Measurements from ENCODE around the gene SFXN3.

The SFXN3 gene

GRCh38 chr10:100989088-100989487 lies 41.9 kb upstream of the SFXN3 start:
- H3K27ac ChIP-seq (ENCODE audit: insufficient read depth, low read length, poor library complexity, severe bottlenecking) = no peak overlapping the region
- H3K4me1 ChIP-seq (ENCODE audit: control insufficient read depth, insufficient read depth, low read length, poor library complexity, severe bottlenecking) = peaks cover 17% of the 10 kb centered on the region
- no peak for DNase-seq
- H3K27me3 ChIP-seq (replicated peaks; ENCODE audit: control insufficient read depth, insufficient read depth, low read length, poor library complexity, severe bottlenecking) = no peaks in the 10 kb centered on the region
- H3K9me3 ChIP-seq (ENCODE audit: control insufficient read depth, low read length) = no peaks in the 10 kb centered on the region
- H3K36me3 ChIP-seq (ENCODE audit: control insufficient read depth, insufficient read depth, low read length) = peaks cover 21% of the 10 kb centered on the region
- H3K4me3 ChIP-seq (ENCODE audit: insufficient read depth, low read depth, low read length, poor library complexity, severe bottlenecking) = no peak overlapping the region

- no peaks in the 10 kb centered on the region for H3K9me3 ChIP-seq (ENCODE audit: control insufficient read depth, low read length)
- H3K36me3 ChIP-seq (ENCODE audit: control insufficient read depth, insufficient read depth, low read length) = peaks cover 21% of the 10 kb centered on the region
- peaks cover 24% of the 10 kb centered on the region for H3K4me1 ChIP-seq (ENCODE audit: control insufficient read depth, insufficient read depth, low read length, poor library complexity, severe bottlenecking)
- no peak for DNase-seq
- H3K27me3 ChIP-seq (replicated peaks; ENCODE audit: control insufficient read depth, insufficient read depth, low read length, poor library complexity, severe bottlenecking) = no peaks in the 10 kb centered on the region
- no peak overlapping the region for H3K27ac ChIP-seq (ENCODE audit: insufficient read depth, low read length, poor library complexity, severe bottlenecking)
- H3K4me3 ChIP-seq (ENCODE audit: insufficient read depth, low read depth, low read length, poor library complexity, severe bottlenecking) = no peak overlapping the region
Observed at GRCh38 chr10:100993986-100994708, 36.9 kb upstream of the SFXN3 start.

- Histone ChIP-seq H3K27me3 (replicated peaks; ENCODE audit: control insufficient read depth, insufficient read depth, low read length, poor library complexity, severe bottlenecking) (no peaks in the 10 kb centered on the region), H3K36me3 (ENCODE audit: control insufficient read depth, insufficient read depth, low read length) (peaks cover 20% of the 10 kb centered on the region), H3K27ac (ENCODE audit: insufficient read depth, low read length, poor library complexity, severe bottlenecking) (no peak overlapping the region), H3K4me3 (ENCODE audit: insufficient read depth, low read depth, low read length, poor library complexity, severe bottlenecking) (no peak overlapping the region), H3K4me1 (ENCODE audit: control insufficient read depth, insufficient read depth, low read length, poor library complexity, severe bottlenecking) (peaks cover 28% of the 10 kb centered on the region), H3K9me3 (ENCODE audit: control insufficient read depth, low read length) (no peaks in the 10 kb centered on the region)
- DNase-seq = no peak
Observed at GRCh38 chr10:100995181-100995580, 35.9 kb upstream of the SFXN3 start.

- H3K9me3 ChIP-seq (ENCODE audit: control insufficient read depth, low read length) = no peaks in the 10 kb centered on the region
- H3K27me3 ChIP-seq (replicated peaks; ENCODE audit: control insufficient read depth, insufficient read depth, low read length, poor library complexity, severe bottlenecking) = no peaks in the 10 kb centered on the region
- H3K27ac ChIP-seq (ENCODE audit: insufficient read depth, low read length, poor library complexity, severe bottlenecking) = peak overlapping the region; percentile 84
- peaks cover 8% of the 10 kb centered on the region for H3K36me3 ChIP-seq (ENCODE audit: control insufficient read depth, insufficient read depth, low read length)
- DNase-seq = peak in 2 of 3 donors; percentile 24 to 28
- peaks cover 28% of the 10 kb centered on the region for H3K4me1 ChIP-seq (ENCODE audit: control insufficient read depth, insufficient read depth, low read length, poor library complexity, severe bottlenecking)
- peak overlapping the region; percentile 93 for H3K4me3 ChIP-seq (ENCODE audit: insufficient read depth, low read depth, low read length, poor library complexity, severe bottlenecking)
Observed at GRCh38 chr10:100996678-100997359, 34.2 kb upstream of the SFXN3 start.

GRCh38 chr10:100997360-100998182 lies 33.5 kb upstream of the SFXN3 start:
- Histone ChIP-seq H3K27me3 (replicated peaks; ENCODE audit: control insufficient read depth, insufficient read depth, low read length, poor library complexity, severe bottlenecking) (no peaks in the 10 kb centered on the region), H3K4me3 (ENCODE audit: insufficient read depth, low read depth, low read length, poor library complexity, severe bottlenecking) (peak overlapping the region; percentile 93), H3K4me1 (ENCODE audit: control insufficient read depth, insufficient read depth, low read length, poor library complexity, severe bottlenecking) (peaks cover 28% of the 10 kb centered on the region), H3K36me3 (ENCODE audit: control insufficient read depth, insufficient read depth, low read length) (peaks cover 8% of the 10 kb centered on the region), H3K9me3 (ENCODE audit: control insufficient read depth, low read length) (no peaks in the 10 kb centered on the region), H3K27ac (ENCODE audit: insufficient read depth, low read length, poor library complexity, severe bottlenecking) (peak overlapping the region; percentile 84)
- DNase-seq = peak; percentile 46 to 67 (median 55)

GRCh38 chr10:100998183-100998990 lies 32.6 kb upstream of the SFXN3 start:
- Histone ChIP-seq H3K4me1 (ENCODE audit: control insufficient read depth, insufficient read depth, low read length, poor library complexity, severe bottlenecking) (peaks cover 28% of the 10 kb centered on the region), H3K9me3 (ENCODE audit: control insufficient read depth, low read length) (no peaks in the 10 kb centered on the region), H3K27ac (ENCODE audit: insufficient read depth, low read length, poor library complexity, severe bottlenecking) (peak overlapping the region; percentile 84), H3K27me3 (replicated peaks; ENCODE audit: control insufficient read depth, insufficient read depth, low read length, poor library complexity, severe bottlenecking) (no peaks in the 10 kb centered on the region), H3K4me3 (ENCODE audit: insufficient read depth, low read depth, low read length, poor library complexity, severe bottlenecking) (peak overlapping the region; percentile 93), H3K36me3 (ENCODE audit: control insufficient read depth, insufficient read depth, low read length) (peaks cover 8% of the 10 kb centered on the region)
- peak in 2 of 3 donors; percentile 48 to 54 for DNase-seq

GRCh38 chr10:100998991-100999741 lies 31.9 kb upstream of the SFXN3 start:
- peak; percentile 55 to 66 (median 56) for DNase-seq
- H3K36me3 ChIP-seq (ENCODE audit: control insufficient read depth, insufficient read depth, low read length) = peaks cover 6% of the 10 kb centered on the region
- H3K9me3 ChIP-seq (ENCODE audit: control insufficient read depth, low read length) = no peaks in the 10 kb centered on the region
- H3K4me1 ChIP-seq (ENCODE audit: control insufficient read depth, insufficient read depth, low read length, poor library complexity, severe bottlenecking) = peaks cover 28% of the 10 kb centered on the region
- H3K27ac ChIP-seq (ENCODE audit: insufficient read depth, low read length, poor library complexity, severe bottlenecking) = peak overlapping the region; percentile 84
- H3K4me3 ChIP-seq (ENCODE audit: insufficient read depth, low read depth, low read length, poor library complexity, severe bottlenecking) = peak overlapping the region; percentile 93
- H3K27me3 ChIP-seq (replicated peaks; ENCODE audit: control insufficient read depth, insufficient read depth, low read length, poor library complexity, severe bottlenecking) = no peaks in the 10 kb centered on the region

GRCh38 chr10:100999742-101000126 lies 31.3 kb upstream of the SFXN3 start, which contains the start of gene LZTS2:
Gene LZTS2 (plus strand): TSS chr10:100999808. CDS start chr10:101002539, 2,731 bp downstream.
- H3K27me3 ChIP-seq (replicated peaks; ENCODE audit: control insufficient read depth, insufficient read depth, low read length, poor library complexity, severe bottlenecking) = no peaks in the 10 kb centered on the region
- peak within 1 kb of the TSS; percentile 93 for H3K4me3 ChIP-seq (ENCODE audit: insufficient read depth, low read depth, low read length, poor library complexity, severe bottlenecking)
- no peaks in the 10 kb centered on the region for H3K9me3 ChIP-seq (ENCODE audit: control insufficient read depth, low read length)
- peak within 1 kb of the TSS; percentile 84 for H3K27ac ChIP-seq (ENCODE audit: insufficient read depth, low read length, poor library complexity, severe bottlenecking)
- peaks cover 28% of the 10 kb centered on the region for H3K4me1 ChIP-seq (ENCODE audit: control insufficient read depth, insufficient read depth, low read length, poor library complexity, severe bottlenecking)
- DNase-seq = no peak
- H3K36me3 ChIP-seq (ENCODE audit: control insufficient read depth, insufficient read depth, low read length) = peaks cover 6% of the 10 kb centered on the region
